GM23338 (cell line): ENCODE results near the gene IDE. TPM values are rescaled to one million over a fixed set of nuclear protein-coding genes. Genes with fewer than 3 reads are reported as not detected.

Experiments used
- ATAC-seq: fragments of 200-7000 bp; cut with Tn5 transposase; 3 replicates; pipeline ENCODE4 v1.9.1; 2020
- DNase-seq: peaks from one replicate; pipeline ENCODE4 v3.0.0-alpha.2; 2015; ENCODE audit warnings: low spot score
- H2AFZ ChIP-seq: fragments of 200-600 bp; sonication (generic); 2 replicates; pipeline ENCODE4 v1.8.0; 2016; ENCODE audit warnings: antibody characterized with exemption, mild to moderate bottlenecking, moderate library complexity
- H3F3A ChIP-seq: fragments of 200-600 bp; sonication (generic); replicated peaks from 2 replicates; pipeline ENCODE4 v1.8.0; 2017; ENCODE audit warnings: antibody characterized with exemption, mixed run types, low read depth
- H3K27ac ChIP-seq: fragments of 200-600 bp; sonication (generic); 2 replicates; pipeline ENCODE4 v1.6.1; 2016; ENCODE audit warnings: low read depth
- H3K27me3 ChIP-seq: fragments of 200-600 bp; sonication (generic); 2 replicates; pipeline ENCODE4 v1.8.0; 2016; ENCODE audit warnings: mild to moderate bottlenecking, mixed run types, moderate library complexity; ENCODE audit not compliant: insufficient read depth
- H3K36me3 ChIP-seq: fragments of 200-600 bp; sonication (generic); 2 replicates; pipeline ENCODE4 v1.8.0; 2016; ENCODE audit warnings: mild to moderate bottlenecking; ENCODE audit not compliant: insufficient read depth
- H3K4me1 ChIP-seq: fragments of 200-600 bp; sonication (generic); 2 replicates; pipeline ENCODE4 v1.8.0; 2016; ENCODE audit warnings: mild to moderate bottlenecking, moderate library complexity; ENCODE audit not compliant: insufficient read depth
- H3K4me2 ChIP-seq: fragments of 200-600 bp; sonication (generic); 2 replicates; pipeline ENCODE4 v1.7.1; 2017; ENCODE audit warnings: mixed run types
- H3K4me3 ChIP-seq: fragments of 200-600 bp; sonication (generic); 2 replicates; pipeline ENCODE4 v1.6.1; 2016; ENCODE audit warnings: mixed run types
- H3K79me2 ChIP-seq: fragments of 200-600 bp; sonication (generic); replicated peaks from 2 replicates; pipeline ENCODE4 v1.8.0; 2017; ENCODE audit warnings: mild to moderate bottlenecking; ENCODE audit not compliant: insufficient read depth
- H3K9me2 ChIP-seq: fragments of 200-600 bp; sonication (generic); 2 replicates; pipeline ENCODE4 v1.8.0; 2017; ENCODE audit not compliant: insufficient read depth
- H4K20me1 ChIP-seq: fragments of 200-600 bp; sonication (generic); replicated peaks from 2 replicates; pipeline ENCODE4 v1.8.0; 2017; ENCODE audit warnings: mild to moderate bottlenecking; ENCODE audit not compliant: insufficient read depth
- H3K27ac Mint-ChIP-seq: 2 replicates; pipeline ENCODE4 v1.8.0; 2020; ENCODE audit warnings: inconsistent platforms, mild to moderate bottlenecking, moderate library complexity, mixed read lengths
- H3K27me3 Mint-ChIP-seq: 3 replicates; pipeline ENCODE4 v1.8.0; 2022; ENCODE audit warnings: low read depth, mild to moderate bottlenecking, moderate library complexity, mixed read lengths, inconsistent platforms; ENCODE audit not compliant: insufficient read depth, poor library complexity
- H3K36me3 Mint-ChIP-seq: 3 replicates; pipeline ENCODE4 v1.8.0; 2021; ENCODE audit warnings: low read depth, mild to moderate bottlenecking, inconsistent platforms, moderate library complexity, mixed read lengths
- H3K4me1 Mint-ChIP-seq: 3 replicates; pipeline ENCODE4 v1.8.0; 2020; ENCODE audit warnings: mild to moderate bottlenecking, inconsistent platforms, mixed read lengths
- H3K4me3 Mint-ChIP-seq: 3 replicates; pipeline ENCODE4 v1.8.0; 2021; ENCODE audit warnings: moderate library complexity, mild to moderate bottlenecking, inconsistent platforms, mixed read lengths
- H3K9me3 Mint-ChIP-seq: 3 replicates; pipeline ENCODE4 v1.8.0; 2020; ENCODE audit warnings: moderate library complexity, mild to moderate bottlenecking, inconsistent platforms, mixed read lengths
- CREB1 ChIP-seq: fragments of 250-450 bp; sonication (Bioruptor Pico); IDR thresholded peaks from 2 replicates; pipeline ENCODE4 v1.5.0; 2020; ENCODE audit warnings: low read depth, mild to moderate bottlenecking, moderate library complexity
- EZH2 ChIP-seq: fragments of 200-600 bp; sonication (generic); IDR thresholded peaks from one replicate; pipeline ENCODE4 v1.8.0; 2017; ENCODE audit warnings: antibody characterized with exemption, mild to moderate bottlenecking, low read depth; ENCODE audit not compliant: unreplicated experiment
- EZH2phosphoT487 ChIP-seq: fragments of 200-600 bp; sonication (generic); IDR thresholded peaks from one replicate; pipeline ENCODE4 v1.8.1; 2018; ENCODE audit warnings: antibody characterized with exemption; ENCODE audit not compliant: unreplicated experiment
- JUNB ChIP-seq: IDR thresholded peaks from one replicate; pipeline ENCODE4 v1.6.1; 2016; ENCODE audit warnings: antibody characterized with exemption; ENCODE audit not compliant: unreplicated experiment
- NANOG ChIP-seq: IDR thresholded peaks from 2 replicates; pipeline ENCODE4 v1.6.1; 2016; ENCODE audit warnings: antibody characterized with exemption, borderline replicate concordance
- POLR2AphosphoS5 ChIP-seq: IDR thresholded peaks from 2 replicates; pipeline ENCODE4 v1.6.1; 2016; ENCODE audit warnings: antibody characterized with exemption, low read depth
- STAT1 ChIP-seq: IDR thresholded peaks from one replicate; pipeline ENCODE4 v1.6.1; 2016; ENCODE audit warnings: antibody characterized with exemption; ENCODE audit not compliant: unreplicated experiment
- ZNF114 ChIP-seq: fragments of 250-450 bp; sonication (Bioruptor Pico); IDR thresholded peaks from 2 replicates; pipeline ENCODE4 v1.5.0; 2020; ENCODE audit warnings: mild to moderate bottlenecking, moderate library complexity
- ZNF331 ChIP-seq: fragments of 250-450 bp; sonication (Bioruptor Pico); IDR thresholded peaks from 2 replicates; pipeline ENCODE4 v1.5.0; 2020; ENCODE audit warnings: low read depth, mild to moderate bottlenecking, moderate library complexity
- ZNF462 ChIP-seq: fragments of 250-450 bp; sonication (Bioruptor Pico); IDR thresholded peaks from 2 replicates; pipeline ENCODE4 v1.5.0; 2020; ENCODE audit warnings: mild to moderate bottlenecking, moderate library complexity
- polyA plus RNA-seq: library from polyadenylated mRNA; unstranded; fragments of >200 nt; fragmentation: Nextera tagmentation; extraction: Ambion mirVana; gene quantifications from 2 replicates; pipeline ENCODE4 v1.2.1, GENCODE V29; 2016
- total RNA-seq: library from RNA; depleted of rRNA; stranded (reverse); fragments of >200 nt; shearing (Covaris generic); gene quantifications from 2 replicates; pipeline ENCODE4 v1.2.3, GENCODE V29; 2014
- TF ChIP-seq, protein P1 (sequence below), 2 experiments: fragments of 200-600 bp in 1 of 2; sonication (generic) in 1 of 2; conservative IDR thresholded peaks; 2 replicates each; pipeline versions ENCODE4 v1.5.1 to v1.6.1; 2016 to 2017; ENCODE audit warnings: antibody characterized with exemption in 2 of 2, low read depth in 2 of 2, mild to moderate bottlenecking in 2 of 2, moderate library complexity in 1 of 2

IDE gene
- total and polyA plus RNA-seq, 2 experiments from 2014 or later, result 12.9 to 36.3 TPM

DNA sequence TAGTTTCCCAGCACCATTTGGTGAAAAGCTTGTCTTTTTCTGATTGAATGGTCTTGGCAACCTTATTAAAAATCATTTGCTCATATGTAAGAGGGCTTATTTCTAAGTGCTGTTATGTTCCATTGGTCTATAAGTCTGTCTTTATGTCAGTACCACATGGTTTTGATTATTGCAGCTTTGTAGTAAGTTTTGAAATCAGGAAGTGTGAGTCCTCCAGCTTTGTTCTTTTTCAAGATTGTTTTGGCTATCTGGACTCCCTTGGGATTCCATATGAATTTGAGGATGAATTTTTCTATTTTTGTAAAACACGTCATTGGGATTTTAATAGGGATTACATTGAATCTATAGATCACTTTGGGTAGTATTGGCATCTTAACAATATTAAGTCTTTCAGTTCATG, 24.4 kb upstream of the IDE start (continued):
- TF ChIP-seq ZNF462 (CRISPR knock-in tag), result no peak
- no peak for TF ChIP-seq STAT1
- TF ChIP-seq CREB1 (CRISPR knock-in tag), result no peak
- TF ChIP-seq, protein P1, sequence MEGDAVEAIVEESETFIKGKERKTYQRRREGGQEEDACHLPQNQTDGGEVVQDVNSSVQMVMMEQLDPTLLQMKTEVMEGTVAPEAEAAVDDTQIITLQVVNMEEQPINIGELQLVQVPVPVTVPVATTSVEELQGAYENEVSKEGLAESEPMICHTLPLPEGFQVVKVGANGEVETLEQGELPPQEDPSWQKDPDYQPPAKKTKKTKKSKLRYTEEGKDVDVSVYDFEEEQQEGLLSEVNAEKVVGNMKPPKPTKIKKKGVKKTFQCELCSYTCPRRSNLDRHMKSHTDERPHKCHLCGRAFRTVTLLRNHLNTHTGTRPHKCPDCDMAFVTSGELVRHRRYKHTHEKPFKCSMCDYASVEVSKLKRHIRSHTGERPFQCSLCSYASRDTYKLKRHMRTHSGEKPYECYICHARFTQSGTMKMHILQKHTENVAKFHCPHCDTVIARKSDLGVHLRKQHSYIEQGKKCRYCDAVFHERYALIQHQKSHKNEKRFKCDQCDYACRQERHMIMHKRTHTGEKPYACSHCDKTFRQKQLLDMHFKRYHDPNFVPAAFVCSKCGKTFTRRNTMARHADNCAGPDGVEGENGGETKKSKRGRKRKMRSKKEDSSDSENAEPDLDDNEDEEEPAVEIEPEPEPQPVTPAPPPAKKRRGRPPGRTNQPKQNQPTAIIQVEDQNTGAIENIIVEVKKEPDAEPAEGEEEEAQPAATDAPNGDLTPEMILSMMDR (conservative IDR thresholded peaks at IDR 0.05; ENCODE audit: low read depth in 2 of 2), result no peak
- no peak for TF ChIP-seq EZH2
- no peak for TF ChIP-seq POLR2AphosphoS5
- no peak for TF ChIP-seq EZH2phosphoT487
- no peak for TF ChIP-seq ZNF331 (CRISPR knock-in tag)

GRCh38 chr10:92595505-92595904, 21.6 kb upstream of the IDE start:
- Histone ChIP-seq H3K9me2 (no peaks in the 10 kb centered on the region), H4K20me1 (peaks cover 31% of the 10 kb centered on the region), H3K79me2 (peaks cover 74% of the 10 kb centered on the region), H3K4me2 (peak overlapping the region; percentile 81), H2AFZ (no peak overlapping the region), H3K36me3 (no peaks in the 10 kb centered on the region), H3K27ac (no peak overlapping the region), H3F3A (peaks cover 4% of the 10 kb centered on the region; the same call in 1 of the 2 replicates), H3K27me3 (no peaks in the 10 kb centered on the region), H3K4me3 (peak overlapping the region; percentile 73), H3K4me1 (peaks cover 13% of the 10 kb centered on the region)
- Mint-ChIP-seq H3K27me3 (peaks cover 2% of the 10 kb centered on the region), H3K36me3 (no peaks in the 10 kb centered on the region), H3K9me3 (no peaks in the 10 kb centered on the region; the same call in 2 of the 3 replicates), H3K4me1 (peaks cover 34% of the 10 kb centered on the region), H3K27ac (no peak overlapping the region), H3K4me3 (peak overlapping the region; percentile 96)
- DNase-seq (no peak), ATAC-seq (no peak)
- TF ChIP-seq, protein P1 (conservative IDR thresholded peaks at IDR 0.05; ENCODE audit: low read depth in 2 of 2), result no peak
- no peak for TF ChIP-seq ZNF114 (CRISPR knock-in tag)
- TF ChIP-seq CREB1 (CRISPR knock-in tag), result no peak
- TF ChIP-seq ZNF331 (CRISPR knock-in tag), result no peak
- TF ChIP-seq NANOG, result no peak
- TF ChIP-seq EZH2phosphoT487, result no peak
- no peak for TF ChIP-seq JUNB
- TF ChIP-seq EZH2, result no peak
- TF ChIP-seq POLR2AphosphoS5, result no peak
- no peak for TF ChIP-seq STAT1
